SK-N-SH (cell line): ENCODE measurements around the gene FBXO30. TPM values are rescaled to one million over a fixed set of nuclear protein-coding genes. Genes with fewer than 3 reads are reported as not detected.

Experiments used
- CTCF ChIA-PET: fragments of 300-600, 350-600 bp; formaldehyde crosslinking; extraction: SDS; loops from one replicate; lab custom pipeline; 2021; lab: Yijun Ruan, JAX
- POLR2A ChIA-PET: fragments of 350-600 bp; sonication (Branson Sonifier 250); formaldehyde crosslinking; extraction: SDS; loops from one replicate; lab custom pipeline; 2020; ENCODE audit warnings: antibody characterized with exemption, inconsistent platforms; lab: Yijun Ruan, JAX
- DNase-seq: peaks from one replicate; pipeline ENCODE4 v3.0.0; 2012
- H2AFZ ChIP-seq: fragments of 200-600 bp; sonication (generic); 2 replicates; pipeline ENCODE4 v1.8.1; 2016; ENCODE audit warnings: antibody characterized with exemption, mild to moderate bottlenecking, low read depth
- H3F3A ChIP-seq: fragments of 200-600 bp; sonication (generic); replicated peaks from 2 replicates; pipeline ENCODE3; 2016; ENCODE audit warnings: antibody characterized with exemption, mild to moderate bottlenecking; ENCODE audit not compliant: insufficient read depth
- H3K27ac ChIP-seq, 2 experiments: fragments of 200-500 bp in 1 of 2; fragments of 200-600 bp in 1 of 2; sonication (Bioruptor generic) in 1 of 2; sonication (generic), shearing (Covaris generic) in 1 of 2; 2 replicates each; pipeline versions ENCODE4 v1.5.1 to v1.6.1; 2014 to 2016; ENCODE audit warnings: low read depth in 2 of 2, inconsistent platforms in 1 of 2, low read length in 1 of 2, mild to moderate bottlenecking in 1 of 2, mixed read lengths in 1 of 2
- H3K27me3 ChIP-seq: fragments of 200-600 bp; sonication (generic), shearing (Covaris generic); 2 replicates; pipeline ENCODE4 v1.6.1; 2016; ENCODE audit warnings: mixed run types; ENCODE audit not compliant: insufficient read depth
- H3K36me3 ChIP-seq, 2 experiments: fragments of 200-500 bp in 1 of 2; fragments of 200-600 bp in 1 of 2; sonication (Bioruptor generic) in 1 of 2; sonication (generic) in 1 of 2; replicated peaks in 1 of 2; 2 replicates each; pipeline versions ENCODE3 to v1.5.1; 2014 to 2016; ENCODE audit warnings: low read length in 1 of 2, mild to moderate bottlenecking in 1 of 2; ENCODE audit not compliant: insufficient read depth in 2 of 2, control insufficient read depth in 1 of 2
- H3K4me1 ChIP-seq, 2 experiments: fragments of 200-500 bp in 1 of 2; fragments of 200-600 bp in 1 of 2; sonication (Bioruptor generic) in 1 of 2; sonication (generic), shearing (Covaris generic) in 1 of 2; 2 replicates each; pipeline versions ENCODE4 v1.5.1 to v1.6.1; 2014 to 2016; ENCODE audit warnings: low read depth in 1 of 2, low read length in 1 of 2, mixed run types in 1 of 2; ENCODE audit not compliant: insufficient read depth in 2 of 2, control insufficient read depth in 1 of 2
- H3K4me2 ChIP-seq: fragments of 200-600 bp; sonication (generic), shearing (Covaris generic); 2 replicates; pipeline ENCODE4 v1.6.1; 2017; ENCODE audit warnings: mixed run types
- H3K4me3 ChIP-seq, 2 experiments: fragments of 200-500 bp in 1 of 2; fragments of 200-600 bp in 1 of 2; sonication (Bioruptor generic) in 1 of 2; sonication (generic), shearing (Covaris generic) in 1 of 2; 2 replicates each; pipeline versions ENCODE4 v1.5.1 to v1.8.1; 2014 to 2016; ENCODE audit warnings: low read depth in 2 of 2, inconsistent platforms in 1 of 2, low read length in 1 of 2, mild to moderate bottlenecking in 1 of 2, mixed read lengths in 1 of 2, moderate library complexity in 1 of 2
- H3K79me2 ChIP-seq: fragments of 200-600 bp; sonication (generic); 2 replicates; pipeline ENCODE4 v1.8.1; 2017; ENCODE audit warnings: mild to moderate bottlenecking; ENCODE audit not compliant: insufficient read depth
- H3K9ac ChIP-seq: fragments of 200-600 bp; sonication (generic); 2 replicates; pipeline ENCODE4 v1.6.1; 2017; ENCODE audit warnings: mixed run types
- H3K9me2 ChIP-seq: fragments of 200-600 bp; sonication (generic); 2 replicates; pipeline ENCODE4 v1.6.1; 2017; ENCODE audit warnings: mixed run types
- H3K9me3 ChIP-seq: fragments of 200-600 bp; sonication (generic); 2 replicates; pipeline ENCODE4 v1.6.1; 2017; ENCODE audit warnings: mixed run types, mild to moderate bottlenecking, moderate library complexity
- H4K20me1 ChIP-seq: fragments of 200-600 bp; sonication (generic); 2 replicates; pipeline ENCODE4 v1.6.1; 2017; ENCODE audit warnings: mild to moderate bottlenecking, mixed run types; ENCODE audit not compliant: insufficient read depth
- CHD2 ChIP-seq: fragments of 150-350 bp; IDR thresholded peaks from 2 replicates; pipeline ENCODE4 v1.6.1; 2018; ENCODE audit warnings: low read length; ENCODE audit not compliant: partially characterized antibody
- ELF1 ChIP-seq: IDR thresholded peaks from 2 replicates; pipeline ENCODE4 v1.4.0; 2012
- EZH2phosphoT487 ChIP-seq: fragments of 200-600 bp; sonication (generic); IDR thresholded peaks from 2 replicates; pipeline ENCODE4 v1.6.1; 2017; ENCODE audit warnings: low read depth, mixed run types, mild to moderate bottlenecking, antibody characterized with exemption, moderate library complexity, borderline replicate concordance
- IRF3 ChIP-seq: fragments of 150-350 bp; IDR thresholded peaks from 2 replicates; pipeline ENCODE4 v1.6.1; 2016; ENCODE audit warnings: mild to moderate bottlenecking, low read depth, low read length
- JUND ChIP-seq: IDR thresholded peaks from 2 replicates; pipeline ENCODE4 v1.4.0; 2012
- NRF1 ChIP-seq: IDR thresholded peaks from 2 replicates; pipeline ENCODE4 v1.6.1; 2012; ENCODE audit warnings: low read depth, mild to moderate bottlenecking, low read length
- PBX3 ChIP-seq: IDR thresholded peaks from 2 replicates; pipeline ENCODE4; 2012
- RAD21 ChIP-seq: IDR thresholded peaks from 2 replicates; pipeline ENCODE4 v1.6.1; 2012; ENCODE audit warnings: mild to moderate bottlenecking, low read length
- RXRA ChIP-seq: IDR thresholded peaks from 2 replicates; pipeline ENCODE4 v1.4.0; 2012; ENCODE audit warnings: low read depth, mild to moderate bottlenecking, borderline replicate concordance
- SIN3A ChIP-seq: IDR thresholded peaks from 2 replicates; pipeline ENCODE4 v1.6.1; 2012; ENCODE audit warnings: low read depth, mild to moderate bottlenecking, low read length, moderate library complexity, borderline replicate concordance
- TAF1 ChIP-seq: IDR thresholded peaks from 2 replicates; pipeline ENCODE4 v1.6.1; 2012; ENCODE audit warnings: low read depth, mild to moderate bottlenecking, low read length, moderate library complexity, borderline replicate concordance
- TEAD4 ChIP-seq: IDR thresholded peaks from 2 replicates; pipeline ENCODE4 v1.4.0; 2012; ENCODE audit warnings: mild to moderate bottlenecking, borderline replicate concordance; ENCODE audit not compliant: insufficient read depth
- USF1 ChIP-seq: IDR thresholded peaks from 2 replicates; pipeline ENCODE4 v1.4.0; 2012; ENCODE audit warnings: low read depth, borderline replicate concordance
- USF2 ChIP-seq: fragments of 150-350 bp; IDR thresholded peaks from 2 replicates; pipeline ENCODE4 v1.6.1; 2017; ENCODE audit warnings: antibody characterized with exemption, low read length, low read depth, borderline replicate concordance
- WGBS: methylation state at CpG from one replicate; pipeline ENCODE4 v1.1.6; 2017; ENCODE audit warnings: low lambda C conversion rate; 5-methylcytosine and 5-hydroxymethylcytosine counted together
- polyA plus RNA-seq, 3 experiments: library from polyadenylated mRNA; depleted of rRNA; stranded (reverse); fragments of >200 nt; gene quantifications; 2 replicates each; pipeline ENCODE4 v1.2.3, GENCODE V29; 2012
- TF ChIP-seq, protein P1 (sequence below): fragments of 200-600 bp; sonication (generic); IDR thresholded peaks from 2 replicates; pipeline ENCODE4 v1.6.1; 2017; ENCODE audit warnings: antibody characterized with exemption, mild to moderate bottlenecking, moderate library complexity

The FBXO30 gene
- polyA plus RNA-seq, 1 of the 3 experiments (the other 2 are of a cell fraction): 1.7 TPM

DNA sequence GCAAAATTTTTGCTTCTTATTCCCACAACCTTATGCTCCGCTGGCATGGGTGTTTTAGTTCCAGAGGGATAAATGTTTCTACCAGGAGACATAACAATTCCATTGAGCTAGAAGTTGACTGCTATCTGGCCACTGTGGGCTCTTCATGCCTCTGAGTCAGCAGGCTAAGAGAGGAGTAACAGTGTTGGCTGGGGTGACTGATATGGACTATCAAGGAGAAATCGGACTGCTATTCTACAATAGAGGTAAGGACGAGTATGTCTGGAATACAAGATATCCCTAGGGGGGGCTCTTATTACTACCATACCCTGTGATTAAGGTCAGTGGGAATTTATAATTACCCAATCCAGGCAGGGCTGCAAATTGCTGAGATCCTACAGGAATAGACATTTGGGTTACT is 26.9 kb downstream of the FBXO30 start:
- Histone ChIP-seq H3K4me2 (no peak overlapping the region), H3K9me3 (no peaks in the 10 kb centered on the region), H3K4me3 (no peak overlapping the region), H2AFZ (no peak overlapping the region), H3K4me1 (no peaks in the 10 kb centered on the region; a peak in 2 of 4 replicates), H3K27ac (no peak overlapping the region), H3K27me3 (no peaks in the 10 kb centered on the region), H3K9ac (no peak overlapping the region), H4K20me1 (no peaks in the 10 kb centered on the region), H3K36me3 (peaks cover 6 to 13% of the 10 kb centered on the region in 2 experiments), H3K9me2 (no peaks in the 10 kb centered on the region), H3K79me2 (peaks cover 8% of the 10 kb centered on the region; the same call in 1 of the 2 replicates), H3F3A (no peaks in the 10 kb centered on the region)
- ChIA-PET POLR2A (interaction anchor here (1.3 kb wide), 1 partner anchor 53 kb away, joined by 4 read pairs; no protein-coding TSS in a partner anchor), CTCF (interaction anchor here (0.8 kb wide), 1 partner anchor 14 kb away, joined by 3 read pairs; no protein-coding TSS in a partner anchor)
- no peak for DNase-seq
- WGBS: 98% methylated on average over 3 of the region's 3 CpGs
- TF ChIP-seq, protein P1, sequence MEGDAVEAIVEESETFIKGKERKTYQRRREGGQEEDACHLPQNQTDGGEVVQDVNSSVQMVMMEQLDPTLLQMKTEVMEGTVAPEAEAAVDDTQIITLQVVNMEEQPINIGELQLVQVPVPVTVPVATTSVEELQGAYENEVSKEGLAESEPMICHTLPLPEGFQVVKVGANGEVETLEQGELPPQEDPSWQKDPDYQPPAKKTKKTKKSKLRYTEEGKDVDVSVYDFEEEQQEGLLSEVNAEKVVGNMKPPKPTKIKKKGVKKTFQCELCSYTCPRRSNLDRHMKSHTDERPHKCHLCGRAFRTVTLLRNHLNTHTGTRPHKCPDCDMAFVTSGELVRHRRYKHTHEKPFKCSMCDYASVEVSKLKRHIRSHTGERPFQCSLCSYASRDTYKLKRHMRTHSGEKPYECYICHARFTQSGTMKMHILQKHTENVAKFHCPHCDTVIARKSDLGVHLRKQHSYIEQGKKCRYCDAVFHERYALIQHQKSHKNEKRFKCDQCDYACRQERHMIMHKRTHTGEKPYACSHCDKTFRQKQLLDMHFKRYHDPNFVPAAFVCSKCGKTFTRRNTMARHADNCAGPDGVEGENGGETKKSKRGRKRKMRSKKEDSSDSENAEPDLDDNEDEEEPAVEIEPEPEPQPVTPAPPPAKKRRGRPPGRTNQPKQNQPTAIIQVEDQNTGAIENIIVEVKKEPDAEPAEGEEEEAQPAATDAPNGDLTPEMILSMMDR: no peak
- no peak for TF ChIP-seq TEAD4
- no peak for TF ChIP-seq RAD21
- TF ChIP-seq PBX3: no peak
- no peak for TF ChIP-seq NRF1
- no peak for TF ChIP-seq JUND
- TF ChIP-seq IRF3: no peak
- no peak for TF ChIP-seq SIN3A
- no peak for TF ChIP-seq USF1
- TF ChIP-seq USF2: no peak
- no peak for TF ChIP-seq TAF1
- no peak for TF ChIP-seq ELF1
- TF ChIP-seq CHD2: no peak
- no peak for TF ChIP-seq EZH2phosphoT487
- no peak for TF ChIP-seq RXRA
